Body of pancreas (tissue), 4 donors: ENCODE results near the gene ZNF565.

Experiments used
- CTCF ChIP-seq, 7 experiments: fragments of 450-650 bp in 4 of 7; fragments of 200-600 bp in 3 of 7; sonication (generic) in 3 of 7; IDR thresholded peaks; one replicate each; pipeline ENCODE4 v1.5.1; 2016 to 2019; ENCODE audit warnings: antibody characterized with exemption in 7 of 7
- POLR2A ChIP-seq, 3 donors: fragments of 450-650 bp; IDR thresholded peaks; one replicate each; pipeline ENCODE4 v1.6.1; 2016; ENCODE audit warnings: antibody characterized with exemption in 3 of 3, mild to moderate bottlenecking in 2 of 3

GRCh38 chr19:36246006-36246481, 31.6 kb upstream of the ZNF565 start:
- no peak for TF ChIP-seq CTCF (IDR thresholded peaks at IDR 0.05)
- no peak for TF ChIP-seq POLR2A (IDR thresholded peaks at IDR 0.05)
